Ishikawa (cell line): ENCODE data around the gene ITGBL1.

ENCODE experiments used
- CEBPB ChIP-seq: IDR thresholded peaks from 2 replicates; pipeline ENCODE4 v1.6.1; 2012
- CREB1 ChIP-seq: IDR thresholded peaks from 2 replicates; pipeline ENCODE4 v1.6.1; 2012; ENCODE audit warnings: low read depth
- EP300 ChIP-seq: IDR thresholded peaks from 2 replicates; pipeline ENCODE4 v1.6.1; 2012; ENCODE audit warnings: borderline replicate concordance
- FOXM1 ChIP-seq: IDR thresholded peaks from 2 replicates; pipeline ENCODE4 v1.6.1; 2012; ENCODE audit warnings: low read depth, borderline replicate concordance
- RAD21 ChIP-seq: IDR thresholded peaks from 2 replicates; pipeline ENCODE4 v1.6.1; 2012; ENCODE audit warnings: low read depth
- REST ChIP-seq: IDR thresholded peaks from 2 replicates; pipeline ENCODE4 v1.6.1; 2012; ENCODE audit warnings: low read depth, mild to moderate bottlenecking
- TAF1 ChIP-seq: IDR thresholded peaks from 2 replicates; pipeline ENCODE4 v1.6.1; 2012; ENCODE audit warnings: low read depth, mild to moderate bottlenecking
- TEAD4 ChIP-seq: IDR thresholded peaks from 2 replicates; pipeline ENCODE4 v1.6.1; 2012
- ZBTB7A ChIP-seq: IDR thresholded peaks from 2 replicates; pipeline ENCODE4 v1.6.1; 2012; ENCODE audit warnings: low read depth
- TF ChIP-seq, protein P1 (sequence below): IDR thresholded peaks from 2 replicates; pipeline ENCODE4 v1.6.1; 2012
- TF ChIP-seq, protein P2 (sequence below): IDR thresholded peaks from 2 replicates; pipeline ENCODE4 v1.6.1; 2012

DNA sequence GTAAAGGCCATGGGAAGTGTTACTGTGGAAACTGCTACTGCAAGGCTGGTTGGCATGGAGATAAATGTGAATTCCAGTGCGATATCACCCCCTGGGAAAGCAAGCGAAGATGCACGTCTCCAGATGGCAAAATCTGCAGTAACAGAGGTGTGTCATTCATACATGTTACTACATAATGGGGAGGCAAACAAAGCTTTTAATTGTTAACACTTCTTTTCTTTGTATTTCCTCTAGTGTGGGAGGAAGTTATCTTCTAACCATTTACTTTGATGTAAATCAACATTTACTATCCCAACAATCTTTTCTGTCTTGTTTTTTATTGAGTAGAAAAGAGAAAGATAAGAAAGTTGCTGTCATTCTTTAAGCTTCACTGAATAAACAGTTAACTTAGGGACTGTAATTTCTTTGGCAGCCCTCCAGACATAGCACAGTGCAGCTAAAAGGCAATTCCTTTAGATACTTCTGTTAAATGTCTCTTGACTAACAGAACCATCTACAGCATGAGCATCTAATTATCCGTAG lies 126.9 kb downstream of the ITGBL1 start:
- TF ChIP-seq FOXM1 (no peak), REST (no peak), CEBPB (no peak), EP300 (no peak), CREB1 (no peak), RAD21 (no peak), TEAD4 (no peak), ZBTB7A (no peak), TAF1 (no peak)
- TF ChIP-seq, protein P1, sequence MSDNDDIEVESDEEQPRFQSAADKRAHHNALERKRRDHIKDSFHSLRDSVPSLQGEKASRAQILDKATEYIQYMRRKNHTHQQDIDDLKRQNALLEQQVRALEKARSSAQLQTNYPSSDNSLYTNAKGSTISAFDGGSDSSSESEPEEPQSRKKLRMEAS = no peak
- TF ChIP-seq, protein P2, sequence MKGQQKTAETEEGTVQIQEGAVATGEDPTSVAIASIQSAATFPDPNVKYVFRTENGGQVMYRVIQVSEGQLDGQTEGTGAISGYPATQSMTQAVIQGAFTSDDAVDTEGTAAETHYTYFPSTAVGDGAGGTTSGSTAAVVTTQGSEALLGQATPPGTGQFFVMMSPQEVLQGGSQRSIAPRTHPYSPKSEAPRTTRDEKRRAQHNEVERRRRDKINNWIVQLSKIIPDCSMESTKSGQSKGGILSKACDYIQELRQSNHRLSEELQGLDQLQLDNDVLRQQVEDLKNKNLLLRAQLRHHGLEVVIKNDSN = no peak
